H1 (cell line): ENCODE data around the gene METTL2A. TPM values are rescaled to one million over a fixed set of nuclear protein-coding genes. Genes with fewer than 3 reads are reported as not detected.
"Not testable (repeated sequence)": the region's sequence is repeated elsewhere in the genome, so short reads cannot be mapped to it uniquely, and the experiment has no call there.

Experiments
- CTCF ChIA-PET: fragments of 300-600 bp; sonication (Branson Sonifier 250); formaldehyde crosslinking; loops from one replicate; lab custom pipeline; 2021; ENCODE audit not compliant: partially characterized antibody; lab: Charles Lee
- POLR2A ChIA-PET: fragments of 300-600 bp; sonication (Branson Sonifier 250); formaldehyde crosslinking; loops from one replicate; lab custom pipeline; 2021; ENCODE audit warnings: inconsistent platforms; ENCODE audit not compliant: partially characterized antibody; lab: Charles Lee
- DNase-seq, 2 experiments: peaks; one replicate each; pipeline versions ENCODE4 v3.0.0 to v3.0.0-alpha.2; 2010 to 2022; ENCODE audit warnings: low spot score in 2 of 2, low read depth in 1 of 2, mixed read lengths in 1 of 2
- FAIRE-seq: peaks from 2 replicates; lab custom pipeline; 2011; peaks lifted over from hg19 to GRCh38; lab: Jason Lieb, UNC
- H2AFZ ChIP-seq: 2 replicates; pipeline ENCODE4 v1.8.1; 2012; ENCODE audit warnings: low read length, inconsistent platforms
- H2AK5ac ChIP-seq: 2 replicates; pipeline ENCODE4 v1.6.1; 2013; ENCODE audit warnings: low read depth, low read length
- H2BK120ac ChIP-seq: replicated peaks from 2 replicates; pipeline ENCODE3; 2013; ENCODE audit warnings: low read depth, low read length, inconsistent platforms
- H2BK12ac ChIP-seq: 2 replicates; pipeline ENCODE4 v1.6.1; 2013; ENCODE audit warnings: low read depth, low read length
- H2BK15ac ChIP-seq: 2 replicates; pipeline ENCODE4 v1.6.1; 2013; ENCODE audit warnings: low read length
- H2BK20ac ChIP-seq: 2 replicates; pipeline ENCODE4 v1.6.1; 2013; ENCODE audit warnings: low read length
- H2BK5ac ChIP-seq: 2 replicates; pipeline ENCODE4 v1.6.1; 2013; ENCODE audit warnings: low read depth, low read length
- H3K14ac ChIP-seq: 2 replicates; pipeline ENCODE4 v1.6.1; 2013; ENCODE audit warnings: inconsistent platforms; ENCODE audit not compliant: insufficient read length
- H3K18ac ChIP-seq: 2 replicates; pipeline ENCODE4 v1.6.1; 2013; ENCODE audit warnings: low read length; ENCODE audit errors: extremely low read depth
- H3K23ac ChIP-seq: 2 replicates; pipeline ENCODE4 v1.6.1; 2013; ENCODE audit warnings: inconsistent platforms; ENCODE audit not compliant: insufficient read length
- H3K23me2 ChIP-seq: 2 replicates; pipeline ENCODE4 v1.6.1; 2013; ENCODE audit warnings: low read depth, low read length
- H3K27ac ChIP-seq: 2 replicates; pipeline ENCODE4 v1.6.1; 2011; ENCODE audit warnings: low read depth, low read length, inconsistent platforms
- H3K27me3 ChIP-seq, 4 experiments: replicated peaks in 1 of 4; 1 replicate in 1 of 4; 2 replicates in 3 of 4; pipeline versions ENCODE4 v1.6.1 to v1.8.1; 2011 to 2013; ENCODE audit warnings: low read length in 3 of 4, mild to moderate bottlenecking in 3 of 4, inconsistent platforms in 2 of 4, mixed read lengths in 2 of 4, moderate library complexity in 1 of 4; ENCODE audit not compliant: control insufficient read depth in 3 of 4, insufficient read depth in 3 of 4; ENCODE audit errors: extremely low read depth in 1 of 4
- H3K36me3 ChIP-seq, 4 experiments: 2 replicates each; pipeline versions ENCODE4 v1.6.1 to v1.8.1; 2011 to 2013; ENCODE audit warnings: mild to moderate bottlenecking in 4 of 4, low read length in 3 of 4, moderate library complexity in 2 of 4, control low read depth in 1 of 4, inconsistent platforms in 1 of 4; ENCODE audit not compliant: insufficient read depth in 4 of 4, control insufficient read depth in 2 of 4
- H3K4ac ChIP-seq: replicated peaks from 2 replicates; pipeline ENCODE3; 2013; ENCODE audit warnings: low read length, low read depth, mixed read lengths, inconsistent platforms; ENCODE audit not compliant: insufficient read length
- H3K4me1 ChIP-seq, 4 experiments: replicated peaks in 1 of 4; 1 replicate in 1 of 4; 2 replicates in 3 of 4; pipeline versions ENCODE4 v1.6.1 to v1.8.1; 2011 to 2013; ENCODE audit warnings: low read length in 3 of 4, inconsistent platforms in 2 of 4, mixed read lengths in 1 of 4; ENCODE audit not compliant: insufficient read depth in 4 of 4, control insufficient read depth in 3 of 4
- H3K4me2 ChIP-seq, 2 experiments: 2 replicates each; pipeline versions ENCODE4 v1.6.1 to v1.8.1; 2011 to 2013; ENCODE audit warnings: low read depth in 2 of 2, low read length in 2 of 2, control low read depth in 1 of 2, inconsistent platforms in 1 of 2, mild to moderate bottlenecking in 1 of 2; ENCODE audit not compliant: insufficient read depth in 1 of 2
- H3K4me3 ChIP-seq, 4 experiments: fragments of 200-600, 300-600 bp in 1 of 4; sonication (generic), shearing (Covaris generic), sonication (Bioruptor Twin) in 1 of 4; 2 replicates each; pipeline versions ENCODE4 v1.5.1 to v1.8.1; 2011 to 2016; ENCODE audit warnings: low read length in 4 of 4, low read depth in 3 of 4, control low read depth in 2 of 4, inconsistent platforms in 2 of 4, mild to moderate bottlenecking in 2 of 4, mixed read lengths in 1 of 4, moderate library complexity in 1 of 4; ENCODE audit not compliant: insufficient read depth in 2 of 4; ENCODE audit errors: extremely low read depth in 1 of 4
- H3K56ac ChIP-seq: replicated peaks from 2 replicates; pipeline ENCODE3; 2013; ENCODE audit warnings: low read depth, mild to moderate bottlenecking, mixed read lengths, low read length, inconsistent platforms; ENCODE audit not compliant: insufficient read length
- H3K79me1 ChIP-seq: 2 replicates; pipeline ENCODE4 v1.6.1; 2013; ENCODE audit warnings: low read depth, low read length, control low read depth
- H3K79me2 ChIP-seq, 2 experiments: 2 replicates each; pipeline versions ENCODE4 v1.6.1 to v1.8.1; 2012 to 2013; ENCODE audit warnings: low read length in 2 of 2, mild to moderate bottlenecking in 2 of 2, inconsistent platforms in 1 of 2; ENCODE audit not compliant: insufficient read depth in 2 of 2, control insufficient read depth in 1 of 2
- H3K9ac ChIP-seq, 4 experiments: replicated peaks in 1 of 4; 1 replicate in 1 of 4; 2 replicates in 3 of 4; pipeline versions ENCODE4 v1.6.1 to v1.8.1; 2011 to 2013; ENCODE audit warnings: low read depth in 3 of 4, low read length in 3 of 4, control low read depth in 2 of 4, mild to moderate bottlenecking in 2 of 4, moderate library complexity in 2 of 4, inconsistent platforms in 1 of 4; ENCODE audit errors: extremely low read depth in 1 of 4
- H3K9me3 ChIP-seq, 2 experiments: 2 replicates each; pipeline versions ENCODE4 v1.6.1 to v1.8.1; 2012 to 2013; ENCODE audit warnings: mild to moderate bottlenecking in 2 of 2, moderate library complexity in 2 of 2, control low read depth in 1 of 2, inconsistent platforms in 1 of 2, low read depth in 1 of 2, low read length in 1 of 2, mixed read lengths in 1 of 2; ENCODE audit not compliant: insufficient read depth in 2 of 2
- H4K20me1 ChIP-seq, 2 experiments: replicated peaks in 1 of 2; 2 replicates each; pipeline versions ENCODE3 to v1.8.1; 2011 to 2013; ENCODE audit warnings: inconsistent platforms in 2 of 2, low read length in 2 of 2, mild to moderate bottlenecking in 1 of 2; ENCODE audit not compliant: insufficient read depth in 2 of 2, control insufficient read depth in 1 of 2
- H4K5ac ChIP-seq: 2 replicates; pipeline ENCODE4 v1.6.1; 2013; ENCODE audit warnings: low read length, low read depth, mixed read lengths, inconsistent platforms; ENCODE audit not compliant: insufficient read length
- H4K8ac ChIP-seq: 2 replicates; pipeline ENCODE4 v1.8.0; 2013; ENCODE audit warnings: mild to moderate bottlenecking, moderate library complexity, low read length, inconsistent platforms; ENCODE audit not compliant: insufficient read depth; ENCODE audit errors: extremely low read depth
- H4K91ac ChIP-seq: replicated peaks from 2 replicates; pipeline ENCODE3; 2013; ENCODE audit warnings: low read length, mixed read lengths, inconsistent platforms; ENCODE audit not compliant: insufficient read length
- WGBS, 2 experiments: shearing (Covaris generic) in 1 of 2; methylation state at CpG; one replicate each; pipeline versions ENCODE4 v1.1.6 to v1.1.7; 2013 to 2015; ENCODE audit warnings: low lambda C conversion rate in 2 of 2, mixed read lengths in 2 of 2, inconsistent platforms in 1 of 2, low coverage in 1 of 2, missing lambda C conversion rate in 1 of 2; ENCODE audit not compliant: insufficient replicate concordance in 2 of 2, insufficient coverage in 1 of 2, insufficient read length in 1 of 2; ENCODE audit errors: extremely low coverage in 1 of 2, missing lambda C conversion rate in 1 of 2; 5-methylcytosine and 5-hydroxymethylcytosine counted together
- polyA plus RNA-seq, 7 experiments: library from polyadenylated mRNA; depleted of rRNA in 3 of 7; stranded (reverse) in 5 of 7; unstranded in 2 of 7; fragments of >200 nt in 5 of 7; fragments of 200-250 nt in 2 of 7; gene quantifications; 1 replicate in 5 of 7; 2 replicates in 1 of 7; 4 replicates in 1 of 7; pipeline versions ENCODE4 v1.2.1 to v1.2.3, GENCODE V29; 2011 to 2013; ENCODE audit warnings: missing spikeins in 2 of 7, mixed read lengths in 2 of 7
- total RNA-seq: library from RNA; stranded (reverse); fragmentation: NEBNext Ultra II Directional; extraction: Animal tissue kit (Norgen Biotek cat#: 25700); gene quantifications from 2 replicates; pipeline ENCODE4 v1.2.1, GENCODE V29; 2021

The METTL2A gene
- total and polyA plus RNA-seq, 2 of the 8 experiments (the other 6 are each of a cell fraction or from before 2014, with no cell fraction given) = 16.2 to 40.5 TPM

GRCh38 chr17:62465271-62465670 is 41.6 kb downstream of the METTL2A start:
- H3K79me2 ChIP-seq, H3K56ac ChIP-seq, DNase-seq, H3K4ac ChIP-seq, H2BK15ac ChIP-seq, H4K8ac ChIP-seq, H3K4me3 ChIP-seq, FAIRE-seq, H2AFZ ChIP-seq, H3K27ac ChIP-seq, H3K4me1 ChIP-seq, H3K14ac ChIP-seq, H2BK20ac ChIP-seq, H2BK12ac ChIP-seq, H4K20me1 ChIP-seq, H2BK5ac ChIP-seq, CTCF ChIA-PET, H2AK5ac ChIP-seq, H3K18ac ChIP-seq, H3K9ac ChIP-seq, H3K4me2 ChIP-seq, H3K79me1 ChIP-seq, H3K9me3 ChIP-seq, H3K23me2 ChIP-seq, H3K23ac ChIP-seq, H3K36me3 ChIP-seq, H3K27me3 ChIP-seq, POLR2A ChIA-PET, H4K5ac ChIP-seq, H4K91ac ChIP-seq, H2BK120ac ChIP-seq: not testable (repeated sequence)
- WGBS, 2 experiments = 89% methylated on average over 7 of the region's 7 CpGs; no CpG with 5 or more reads in 1 of the 2 experiments
